Gastrocnemius medialis (tissue), 4 donors: ENCODE data around the gene PLXNC1.

Source experiments
- POLR2A ChIP-seq, 2 donors: fragments of 450-650 bp; IDR thresholded peaks; one replicate each; pipeline ENCODE4 v1.6.1; 2017; ENCODE audit warnings: antibody characterized with exemption in 2 of 2, mild to moderate bottlenecking in 2 of 2, moderate library complexity in 2 of 2
- TF ChIP-seq, protein P1 (sequence below), 5 experiments: fragments of 450-650 bp in 3 of 5; fragments of 200-600 bp in 2 of 5; sonication (generic) in 2 of 5; IDR thresholded peaks in 4 of 5; conservative IDR thresholded peaks in 1 of 5; 1 replicate in 4 of 5; 2 replicates in 1 of 5; pipeline ENCODE4 v1.5.1; 2016 to 2019; ENCODE audit warnings: antibody characterized with exemption in 5 of 5, mild to moderate bottlenecking in 3 of 5, moderate library complexity in 3 of 5

DNA sequence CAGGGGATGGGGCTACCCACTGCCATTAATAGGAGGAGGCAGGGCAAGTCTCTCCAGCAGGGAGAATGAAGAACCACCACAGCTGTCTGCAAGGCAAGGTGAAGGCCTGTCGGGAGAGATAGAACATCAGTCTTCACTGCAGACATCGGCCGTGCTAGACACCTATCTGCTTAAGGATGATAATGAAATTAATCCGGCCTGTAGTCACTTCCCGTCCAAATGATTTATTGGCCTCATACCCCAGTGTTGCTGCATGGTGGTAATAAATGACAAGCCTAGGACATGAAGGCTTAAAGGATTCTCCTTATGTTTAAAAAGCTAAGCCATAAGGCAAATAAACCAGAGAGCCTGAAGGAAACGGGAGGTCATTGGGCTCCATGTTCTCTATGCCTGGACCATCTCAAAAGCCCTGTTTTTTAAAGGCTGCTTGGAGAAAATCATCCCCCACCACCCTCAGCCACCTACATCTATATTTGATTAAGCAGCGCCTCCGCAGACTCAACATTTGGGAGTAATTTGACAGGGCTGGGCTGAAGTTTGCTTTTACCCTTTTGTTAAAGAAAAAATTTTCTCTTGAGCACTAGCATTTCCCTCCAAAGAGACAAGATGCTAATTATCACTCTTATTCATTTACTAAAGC, 137.7 kb downstream of the PLXNC1 start:
- TF ChIP-seq POLR2A (IDR thresholded peaks at IDR 0.05): no peak
- TF ChIP-seq, protein P1, sequence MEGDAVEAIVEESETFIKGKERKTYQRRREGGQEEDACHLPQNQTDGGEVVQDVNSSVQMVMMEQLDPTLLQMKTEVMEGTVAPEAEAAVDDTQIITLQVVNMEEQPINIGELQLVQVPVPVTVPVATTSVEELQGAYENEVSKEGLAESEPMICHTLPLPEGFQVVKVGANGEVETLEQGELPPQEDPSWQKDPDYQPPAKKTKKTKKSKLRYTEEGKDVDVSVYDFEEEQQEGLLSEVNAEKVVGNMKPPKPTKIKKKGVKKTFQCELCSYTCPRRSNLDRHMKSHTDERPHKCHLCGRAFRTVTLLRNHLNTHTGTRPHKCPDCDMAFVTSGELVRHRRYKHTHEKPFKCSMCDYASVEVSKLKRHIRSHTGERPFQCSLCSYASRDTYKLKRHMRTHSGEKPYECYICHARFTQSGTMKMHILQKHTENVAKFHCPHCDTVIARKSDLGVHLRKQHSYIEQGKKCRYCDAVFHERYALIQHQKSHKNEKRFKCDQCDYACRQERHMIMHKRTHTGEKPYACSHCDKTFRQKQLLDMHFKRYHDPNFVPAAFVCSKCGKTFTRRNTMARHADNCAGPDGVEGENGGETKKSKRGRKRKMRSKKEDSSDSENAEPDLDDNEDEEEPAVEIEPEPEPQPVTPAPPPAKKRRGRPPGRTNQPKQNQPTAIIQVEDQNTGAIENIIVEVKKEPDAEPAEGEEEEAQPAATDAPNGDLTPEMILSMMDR (IDR thresholded peaks at IDR 0.05 in 4 of 5, conservative IDR thresholded peaks at IDR 0.05 in 1 of 5): no peak
